Stimulated activated naive B cell treated with anti-CD40 and anti-IgM and Interleukin-4, amounts not matched to agents 10 μg/mL and 1 μg/mL and 100 μg/mL, for 72 hours (primary cell): ENCODE data around the gene KAT7.

Experiments used
- ATAC-seq, 2 donors: fragments of 150-1000 bp; cut with Tn5 transposase; replicated peaks; 2 replicates each; pipeline ENCODE4 v1.10.0; 2021; ENCODE audit warnings: moderate library complexity in 1 of 2
- DNase-seq: peaks from one replicate; pipeline ENCODE4 v3.0.0; 2021
- H3K27ac Mint-ChIP-seq: one replicate; pipeline ENCODE4 v1.8.0; 2022; ENCODE audit warnings: mild to moderate bottlenecking, mixed read lengths
- H3K27me3 Mint-ChIP-seq, 2 donors: one replicate each; pipeline ENCODE4 v1.8.0; 2022; ENCODE audit warnings: mixed read lengths in 2 of 2
- H3K36me3 Mint-ChIP-seq, 2 donors: one replicate each; pipeline ENCODE4 v1.8.0; 2022; ENCODE audit warnings: mixed read lengths in 2 of 2, mild to moderate bottlenecking in 1 of 2
- H3K4me1 Mint-ChIP-seq, 2 donors: one replicate each; pipeline ENCODE4 v1.8.0; 2022; ENCODE audit warnings: mixed read lengths in 2 of 2, mild to moderate bottlenecking in 1 of 2
- H3K4me3 Mint-ChIP-seq, 2 donors: one replicate each; pipeline ENCODE4 v1.8.0; 2022; ENCODE audit warnings: mild to moderate bottlenecking in 2 of 2, mixed read lengths in 2 of 2, moderate library complexity in 1 of 2
- H3K9me3 Mint-ChIP-seq, 2 donors: one replicate each; pipeline ENCODE4 v1.8.0; 2022; ENCODE audit warnings: mixed read lengths in 2 of 2, mild to moderate bottlenecking in 1 of 2

The KAT7 gene

DNA sequence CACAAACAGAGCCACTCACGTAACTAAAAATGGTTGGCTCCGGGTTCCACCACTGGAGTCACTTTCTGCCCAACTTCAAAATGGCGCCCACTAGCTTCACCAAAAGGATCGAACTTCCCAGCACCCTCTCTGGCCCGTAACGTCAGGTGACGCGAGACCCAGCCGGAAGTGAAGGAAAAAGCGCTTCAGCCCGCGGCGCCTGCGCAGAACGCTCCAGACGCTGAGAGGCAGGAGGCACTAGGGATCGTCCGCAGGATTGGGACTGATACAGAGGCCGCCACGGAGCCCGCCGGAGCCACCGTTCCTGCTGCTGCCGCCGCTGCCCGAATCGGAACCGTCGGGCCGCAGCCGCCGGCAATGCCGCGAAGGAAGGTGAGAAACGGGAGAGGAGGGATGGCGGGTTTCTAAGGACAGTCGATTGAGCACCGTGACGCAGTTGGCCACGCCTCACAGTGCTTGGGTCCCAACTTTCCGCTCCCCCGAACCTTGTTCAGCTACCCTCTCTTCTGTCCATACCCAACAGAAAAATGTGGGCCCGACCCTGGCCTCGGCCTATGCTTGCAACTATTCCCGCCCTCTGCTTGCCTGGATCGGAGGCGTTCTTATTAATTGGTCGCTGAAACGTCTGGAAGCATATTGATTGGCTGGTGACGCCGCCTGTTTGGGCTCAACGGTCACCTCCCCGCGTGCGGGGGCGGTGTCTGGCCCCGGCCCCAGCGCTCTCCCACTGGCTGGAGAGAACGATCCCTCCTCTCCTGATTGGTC lies at the start of gene KAT7:
Gene KAT7 (plus strand): TSS at position 204 of the 765 bp plus-strand sequence. CDS start 154 bp downstream, at position 358.
- H3K27ac Mint-ChIP-seq, result peak within 1 kb of the TSS; percentile 99
- H3K4me1 Mint-ChIP-seq, result peaks cover 23 to 39% of the 10 kb centered on the region in 2 donors
- peak; percentile 89 to 91 for ATAC-seq
- H3K9me3 Mint-ChIP-seq, result no peaks in the 10 kb centered on the region
- peak; percentile 98 for DNase-seq
- peak within 1 kb of the TSS; percentile 91 to 97 for H3K4me3 Mint-ChIP-seq
- peaks cover 27 to 40% of the 10 kb centered on the region in 2 donors for H3K36me3 Mint-ChIP-seq
- no peaks in the 10 kb centered on the region for H3K27me3 Mint-ChIP-seq

- H3K27me3 Mint-ChIP-seq, result no peaks in the 10 kb centered on the region
- peak; percentile 81 for DNase-seq
These were observed 48.7 kb upstream of the KAT7 start for GRCh38 chr17:49739641-49740271.

GRCh38 chr17:49741009-49741691 lies 47.3 kb upstream of the KAT7 start:
- Mint-ChIP-seq H3K27ac (peak overlapping the region; percentile 99), H3K9me3 (peaks cover 0 to 2% of the 10 kb centered on the region in 2 donors), H3K4me3 (peak overlapping the region; percentile 58 to 77), H3K4me1 (peaks cover 66 to 92% of the 10 kb centered on the region in 2 donors), H3K27me3 (no peaks in the 10 kb centered on the region), H3K36me3 (peaks cover 10 to 21% of the 10 kb centered on the region in 2 donors)
- ATAC-seq (peak; percentile 48 to 49), DNase-seq (no peak)

More at GRCh38 chr17:49739641-49740271, 48.7 kb upstream of the KAT7 start:
- peaks cover 0 to 2% of the 10 kb centered on the region in 2 donors for H3K9me3 Mint-ChIP-seq
- peaks cover 6 to 14% of the 10 kb centered on the region in 2 donors for H3K36me3 Mint-ChIP-seq
- peak overlapping the region; percentile 77 to 87 for H3K4me3 Mint-ChIP-seq
- H3K4me1 Mint-ChIP-seq, result peaks cover 59 to 79% of the 10 kb centered on the region in 2 donors
- peak overlapping the region; percentile 99 for H3K27ac Mint-ChIP-seq
- peak; percentile 94 for ATAC-seq

- DNase-seq, result no peak
- Mint-ChIP-seq H3K27me3 (no peaks in the 10 kb centered on the region), H3K9me3 (no peaks in the 10 kb centered on the region), H3K36me3 (peaks cover 10 to 19% of the 10 kb centered on the region in 2 donors), H3K4me1 (peaks cover 68 to 92% of the 10 kb centered on the region in 2 donors), H3K27ac (peak overlapping the region; percentile 99), H3K4me3 (peak overlapping the region; percentile 58 to 77)
- ATAC-seq, result no peak
These were observed 46.8 kb upstream of the KAT7 start for GRCh38 chr17:49741692-49742076.

DNA sequence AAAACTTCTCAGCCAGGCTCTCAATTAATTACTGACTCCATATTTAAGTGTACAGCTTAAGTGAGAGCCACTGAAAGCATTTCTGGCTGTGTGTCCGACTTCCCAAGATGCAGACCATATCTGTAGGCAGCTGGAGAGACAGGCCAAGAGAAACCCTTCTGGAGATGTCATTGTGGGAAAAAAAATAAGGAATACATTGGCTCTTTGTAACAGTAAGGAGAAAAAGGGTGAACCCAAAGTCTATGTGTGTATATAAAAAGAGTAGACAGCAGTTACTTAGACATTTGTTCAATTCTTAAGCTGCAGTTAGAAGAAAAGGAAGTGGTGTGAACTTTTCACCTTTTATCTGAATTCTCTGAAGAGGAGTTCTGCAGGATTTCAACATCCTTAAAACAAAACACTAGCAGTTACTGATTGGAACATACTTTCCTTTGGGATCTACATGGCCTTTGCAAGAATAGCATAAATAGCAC lies 46.3 kb upstream of the KAT7 start:
- Mint-ChIP-seq H3K4me3 (peak overlapping the region; percentile 31 to 53), H3K27ac (peak overlapping the region; percentile 99), H3K9me3 (no peaks in the 10 kb centered on the region), H3K36me3 (peaks cover 10 to 15% of the 10 kb centered on the region in 2 donors), H3K4me1 (peaks cover 68 to 92% of the 10 kb centered on the region in 2 donors), H3K27me3 (no peaks in the 10 kb centered on the region)
- DNase-seq (no peak), ATAC-seq (no peak)

GRCh38 chr17:49745175-49746139 lies 43.0 kb upstream of the KAT7 start:
- peak overlapping the region; percentile 74 to 75 for H3K4me3 Mint-ChIP-seq

DNA sequence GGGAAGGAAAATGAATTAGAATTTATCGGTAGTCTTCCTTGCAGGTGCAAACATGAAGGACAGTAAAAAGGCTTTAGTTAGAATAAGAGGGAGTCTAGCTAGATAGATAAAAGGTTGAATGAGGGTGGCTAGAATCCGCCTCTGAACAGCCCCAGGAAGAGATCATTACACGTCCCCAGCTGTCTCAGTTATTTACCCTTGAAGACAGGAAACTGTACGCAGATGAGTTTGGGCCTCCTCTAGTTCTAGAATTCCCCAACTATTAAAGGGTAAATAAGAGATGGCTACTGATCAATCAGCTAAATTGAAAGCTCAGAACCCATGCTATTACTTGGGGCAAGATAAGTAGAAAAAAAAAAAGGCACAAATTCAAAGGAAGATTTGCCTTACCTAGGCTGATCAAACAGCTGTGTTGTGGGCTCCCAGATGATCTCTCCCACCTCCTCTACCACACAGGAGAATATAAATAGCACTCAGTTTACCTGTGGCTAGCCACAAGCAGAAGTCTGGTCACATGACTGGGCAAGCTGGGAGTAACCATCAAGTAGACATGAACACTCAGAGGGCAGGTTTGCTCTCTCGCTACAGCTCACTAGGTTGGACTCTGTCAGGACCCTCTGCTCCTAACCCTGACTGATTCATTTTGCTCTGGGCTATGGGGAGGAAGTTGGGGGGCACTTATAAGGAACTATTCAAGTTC lies 41.5 kb upstream of the KAT7 start:
- no peaks in the 10 kb centered on the region for H3K9me3 Mint-ChIP-seq
- DNase-seq (peak; percentile 55), ATAC-seq (peak; percentile 57 to 63)
- peaks cover 10 to 25% of the 10 kb centered on the region in 2 donors for H3K36me3 Mint-ChIP-seq
- peak overlapping the region; percentile 74 to 75 for H3K4me3 Mint-ChIP-seq
- H3K27me3 Mint-ChIP-seq, result no peaks in the 10 kb centered on the region
- peaks cover 56 to 78% of the 10 kb centered on the region in 2 donors for H3K4me1 Mint-ChIP-seq
- H3K27ac Mint-ChIP-seq, result peak overlapping the region; percentile 91

More at GRCh38 chr17:49745175-49746139, 43.0 kb upstream of the KAT7 start:
- no peaks in the 10 kb centered on the region for H3K27me3 Mint-ChIP-seq
- H3K4me1 Mint-ChIP-seq, result peaks cover 68 to 92% of the 10 kb centered on the region in 2 donors
- no peak for DNase-seq
- peak in 1 of 2 donors; percentile 4 for ATAC-seq
- no peaks in the 10 kb centered on the region for H3K9me3 Mint-ChIP-seq
- H3K36me3 Mint-ChIP-seq, result peaks cover 10 to 25% of the 10 kb centered on the region in 2 donors
- peak overlapping the region; percentile 91 for H3K27ac Mint-ChIP-seq

DNA sequence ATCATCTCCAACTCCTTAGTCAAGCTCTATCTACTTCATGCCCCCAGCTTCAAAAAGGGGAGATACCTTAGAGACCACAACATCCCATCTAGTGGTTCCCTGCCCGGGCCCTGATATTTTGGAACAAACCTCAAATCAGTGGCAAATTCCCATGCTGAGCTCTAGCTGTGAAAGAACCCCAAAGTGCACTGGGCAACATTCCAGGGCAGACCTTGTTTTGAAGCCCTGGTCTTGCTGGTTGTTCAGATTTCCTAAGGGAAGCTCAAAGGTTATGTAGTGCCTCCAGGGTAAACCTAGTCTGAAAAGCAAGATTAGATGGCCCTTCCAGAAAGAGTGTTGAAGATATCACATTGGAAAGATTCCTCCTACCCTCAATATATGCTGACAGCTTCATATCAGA lies 40.8 kb upstream of the KAT7 start:
- no peaks in the 10 kb centered on the region for H3K9me3 Mint-ChIP-seq
- DNase-seq (no peak), ATAC-seq (no peak)
- no peaks in the 10 kb centered on the region for H3K27me3 Mint-ChIP-seq
- H3K36me3 Mint-ChIP-seq, result peaks cover 14 to 29% of the 10 kb centered on the region in 2 donors
- H3K4me3 Mint-ChIP-seq, result peak overlapping the region; percentile 74 to 75
- peaks cover 55 to 78% of the 10 kb centered on the region in 2 donors for H3K4me1 Mint-ChIP-seq
- H3K27ac Mint-ChIP-seq, result peak overlapping the region; percentile 91

DNA sequence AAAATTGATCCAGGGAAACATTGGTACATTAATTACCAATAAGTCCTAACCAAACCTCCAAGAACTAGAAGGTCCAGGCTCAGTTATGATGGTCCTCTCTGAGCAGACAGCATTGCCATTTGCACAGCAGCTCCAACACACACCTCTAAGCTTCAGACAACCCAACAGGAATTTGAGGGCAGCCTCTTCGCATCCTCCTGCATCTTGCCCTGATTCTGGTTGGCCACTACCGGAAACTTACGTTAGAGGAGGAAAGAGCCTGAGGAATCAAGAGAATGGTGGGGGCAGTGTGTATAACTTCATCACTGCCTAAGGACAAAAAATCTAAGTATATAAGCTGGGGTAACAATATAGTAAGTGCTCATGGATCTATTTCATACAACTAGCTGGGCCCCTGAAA lies 40.3 kb upstream of the KAT7 start:
- Mint-ChIP-seq H3K36me3 (peaks cover 12 to 29% of the 10 kb centered on the region in 2 donors), H3K9me3 (no peaks in the 10 kb centered on the region), H3K27me3 (no peaks in the 10 kb centered on the region), H3K4me1 (peaks cover 50 to 78% of the 10 kb centered on the region in 2 donors), H3K27ac (peak overlapping the region; percentile 93), H3K4me3 (peak overlapping the region; percentile 52 to 58)
- ATAC-seq, result no peak
- DNase-seq, result no peak

- H3K27ac Mint-ChIP-seq, result peak overlapping the region; percentile 93
- H3K4me3 Mint-ChIP-seq, result peak overlapping the region; percentile 52 to 58
- peak; percentile 74 for DNase-seq
These were observed 39.7 kb upstream of the KAT7 start for GRCh38 chr17:49748791-49749190.

GRCh38 chr17:49749730-49750129 lies 38.8 kb upstream of the KAT7 start:
- Mint-ChIP-seq H3K27ac (peak overlapping the region; percentile 93), H3K4me1 (peaks cover 52 to 78% of the 10 kb centered on the region in 2 donors), H3K4me3 (no peak overlapping the region), H3K9me3 (no peaks in the 10 kb centered on the region), H3K36me3 (peaks cover 12 to 29% of the 10 kb centered on the region in 2 donors), H3K27me3 (no peaks in the 10 kb centered on the region)
- no peak for DNase-seq
- ATAC-seq, result no peak

More at GRCh38 chr17:49748791-49749190, 39.7 kb upstream of the KAT7 start:
- Mint-ChIP-seq H3K27me3 (no peaks in the 10 kb centered on the region), H3K4me1 (peaks cover 50 to 79% of the 10 kb centered on the region in 2 donors), H3K9me3 (no peaks in the 10 kb centered on the region), H3K36me3 (peaks cover 12 to 29% of the 10 kb centered on the region in 2 donors)
- peak; percentile 85 to 89 for ATAC-seq

GRCh38 chr17:49752508-49752907 lies 36.0 kb upstream of the KAT7 start:
- no peak for ATAC-seq
- DNase-seq, result no peak
- H3K4me1 Mint-ChIP-seq, result peaks cover 44 to 75% of the 10 kb centered on the region in 2 donors
- H3K27ac Mint-ChIP-seq, result peak overlapping the region; percentile 67
- no peaks in the 10 kb centered on the region for H3K27me3 Mint-ChIP-seq
- peaks cover 12 to 30% of the 10 kb centered on the region in 2 donors for H3K36me3 Mint-ChIP-seq
- H3K4me3 Mint-ChIP-seq, result no peak overlapping the region
- no peaks in the 10 kb centered on the region for H3K9me3 Mint-ChIP-seq
